ENCODE measurements around the gene HDAC8. TPM values are rescaled to one million over a fixed set of nuclear protein-coding genes. Genes with fewer than 3 reads are reported as not detected.

Gene HDAC8
- total RNA-seq, 2 donors from 2014 or later: 12.0 to 13.0 TPM

GRCh38 chrX:72365126-72365525 is 207.5 kb downstream of the HDAC8 start:
- TF ChIP-seq, protein P1, sequence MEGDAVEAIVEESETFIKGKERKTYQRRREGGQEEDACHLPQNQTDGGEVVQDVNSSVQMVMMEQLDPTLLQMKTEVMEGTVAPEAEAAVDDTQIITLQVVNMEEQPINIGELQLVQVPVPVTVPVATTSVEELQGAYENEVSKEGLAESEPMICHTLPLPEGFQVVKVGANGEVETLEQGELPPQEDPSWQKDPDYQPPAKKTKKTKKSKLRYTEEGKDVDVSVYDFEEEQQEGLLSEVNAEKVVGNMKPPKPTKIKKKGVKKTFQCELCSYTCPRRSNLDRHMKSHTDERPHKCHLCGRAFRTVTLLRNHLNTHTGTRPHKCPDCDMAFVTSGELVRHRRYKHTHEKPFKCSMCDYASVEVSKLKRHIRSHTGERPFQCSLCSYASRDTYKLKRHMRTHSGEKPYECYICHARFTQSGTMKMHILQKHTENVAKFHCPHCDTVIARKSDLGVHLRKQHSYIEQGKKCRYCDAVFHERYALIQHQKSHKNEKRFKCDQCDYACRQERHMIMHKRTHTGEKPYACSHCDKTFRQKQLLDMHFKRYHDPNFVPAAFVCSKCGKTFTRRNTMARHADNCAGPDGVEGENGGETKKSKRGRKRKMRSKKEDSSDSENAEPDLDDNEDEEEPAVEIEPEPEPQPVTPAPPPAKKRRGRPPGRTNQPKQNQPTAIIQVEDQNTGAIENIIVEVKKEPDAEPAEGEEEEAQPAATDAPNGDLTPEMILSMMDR (IDR thresholded peaks at IDR 0.05): no peak
- Histone ChIP-seq H3K36me3 (no peaks in the 10 kb centered on the region), H3K4me3 (no peak overlapping the region), H3K4me1 (no peaks in the 10 kb centered on the region), H3K27me3 (no peaks in the 10 kb centered on the region), H3K9me3 (no peaks in the 10 kb centered on the region), H3K27ac (no peak overlapping the region)
- no peak for DNase-seq (ENCODE audit: low spot score)

GRCh38 chrX:72360326-72360725 is 212.3 kb downstream of the HDAC8 start:
- H3K9me3 ChIP-seq: no peaks in the 10 kb centered on the region
- H3K4me3 ChIP-seq: no peak overlapping the region
- no peaks in the 10 kb centered on the region for H3K4me1 ChIP-seq
- no peak overlapping the region for H3K27ac ChIP-seq
- H3K27me3 ChIP-seq: no peaks in the 10 kb centered on the region
- no peaks in the 10 kb centered on the region for H3K36me3 ChIP-seq
- TF ChIP-seq, protein P1 (IDR thresholded peaks at IDR 0.05): no peak
- DNase-seq (ENCODE audit: low spot score): no peak

DNA sequence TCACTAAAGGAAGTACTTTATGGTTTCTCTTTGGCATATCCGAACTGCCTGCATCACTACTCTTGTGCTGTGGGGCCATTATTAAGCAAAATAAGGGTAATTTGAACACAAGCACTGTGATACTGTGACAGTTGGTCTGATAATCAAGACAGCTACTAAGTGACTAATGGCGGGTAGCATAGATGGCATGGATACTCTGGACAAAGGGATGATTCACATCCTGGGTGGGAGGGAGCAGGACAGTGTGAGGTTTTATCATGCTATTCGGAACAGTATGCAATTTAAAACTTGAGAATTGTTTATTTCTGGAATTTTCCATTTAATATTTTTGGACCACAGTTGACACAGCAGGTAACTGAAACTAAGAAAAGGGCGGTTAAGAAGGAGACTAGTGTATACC is 214.3 kb downstream of the HDAC8 start:
- Histone ChIP-seq H3K4me1 (no peaks in the 10 kb centered on the region), H3K27me3 (no peaks in the 10 kb centered on the region), H3K27ac (no peak overlapping the region), H3K9me3 (no peaks in the 10 kb centered on the region), H3K36me3 (no peaks in the 10 kb centered on the region), H3K4me3 (no peak overlapping the region)
- TF ChIP-seq, protein P1 (IDR thresholded peaks at IDR 0.05): no peak
- no peak for DNase-seq (ENCODE audit: low spot score)

GRCh38 chrX:72352786-72353185 is 219.9 kb downstream of the HDAC8 start:
- no peaks in the 10 kb centered on the region for H3K27me3 ChIP-seq
- no peak overlapping the region for H3K4me3 ChIP-seq
- TF ChIP-seq, protein P1 (IDR thresholded peaks at IDR 0.05): no peak
- no peaks in the 10 kb centered on the region for H3K36me3 ChIP-seq
- no peak overlapping the region for H3K27ac ChIP-seq
- no peaks in the 10 kb centered on the region for H3K4me1 ChIP-seq
- DNase-seq (ENCODE audit: low spot score): no peak
- no peaks in the 10 kb centered on the region for H3K9me3 ChIP-seq

DNA sequence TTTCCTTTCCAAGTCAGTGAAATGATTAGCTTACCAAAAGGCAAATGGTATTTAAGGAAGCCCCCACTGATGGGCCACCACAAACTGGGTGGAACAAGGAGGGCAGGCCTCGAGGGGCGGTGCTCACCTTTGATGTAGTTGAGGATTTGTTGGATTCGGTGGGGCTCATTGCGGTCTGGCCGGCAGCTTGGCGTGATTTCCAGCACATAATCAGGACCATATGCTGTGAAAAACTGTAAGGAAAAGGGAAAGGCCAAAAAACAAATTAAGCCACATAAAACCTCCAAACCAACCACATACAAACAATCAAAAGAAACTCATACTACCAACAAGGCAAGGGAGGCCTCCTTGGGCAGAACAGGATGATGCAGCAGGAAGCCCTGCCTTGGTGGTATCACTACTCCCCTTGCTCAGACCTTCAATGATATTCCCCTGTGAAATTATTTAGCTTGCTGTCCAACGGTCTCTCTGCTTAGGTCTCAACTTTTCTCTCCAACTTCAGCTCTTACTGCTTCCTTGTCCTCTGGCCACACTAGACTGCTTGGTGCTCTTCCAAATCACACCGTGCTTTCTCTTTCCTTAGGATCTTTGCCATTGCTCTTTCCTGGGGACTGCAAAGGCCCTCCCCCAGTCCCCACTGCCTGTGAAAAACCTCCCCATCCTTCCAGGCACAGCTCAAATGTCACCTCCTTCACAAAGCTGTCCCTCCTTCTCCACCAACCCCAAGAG is 220.9 kb downstream of the HDAC8 start:
- H3K27ac ChIP-seq: no peak overlapping the region
- H3K36me3 ChIP-seq: no peaks in the 10 kb centered on the region
- H3K4me1 ChIP-seq: no peaks in the 10 kb centered on the region
- no peak for DNase-seq (ENCODE audit: low spot score)
- H3K9me3 ChIP-seq: no peaks in the 10 kb centered on the region
- no peaks in the 10 kb centered on the region for H3K27me3 ChIP-seq
- H3K4me3 ChIP-seq: no peak overlapping the region
- TF ChIP-seq, protein P1 (IDR thresholded peaks at IDR 0.05): no peak

- Histone ChIP-seq H3K27me3 (no peaks in the 10 kb centered on the region), H3K4me1 (no peaks in the 10 kb centered on the region), H3K4me3 (no peak overlapping the region), H3K27ac (no peak overlapping the region), H3K9me3 (no peaks in the 10 kb centered on the region), H3K36me3 (no peaks in the 10 kb centered on the region)
- no peak for DNase-seq (ENCODE audit: low spot score)
- TF ChIP-seq, protein P1 (IDR thresholded peaks at IDR 0.05): no peak
Observed at GRCh38 chrX:72349190-72349589, 223.5 kb downstream of the HDAC8 start.

Data from right atrium auricular region (tissue), 2 donors.